NB4 (cell line): Measurements from ENCODE around the gene EHD2.
"Not testable (repeated sequence)": the region's sequence is repeated elsewhere in the genome, so short reads cannot be mapped to it uniquely, and the experiment has no call there.

Experiments
- MAX ChIP-seq: IDR thresholded peaks from 2 replicates; pipeline ENCODE4 v1.6.1; 2011; ENCODE audit warnings: low read depth, low read length
- TF ChIP-seq, protein P1 (sequence below): IDR thresholded peaks from one replicate; pipeline ENCODE4 v1.5.1; 2012; ENCODE audit warnings: low read depth, low read length

DNA sequence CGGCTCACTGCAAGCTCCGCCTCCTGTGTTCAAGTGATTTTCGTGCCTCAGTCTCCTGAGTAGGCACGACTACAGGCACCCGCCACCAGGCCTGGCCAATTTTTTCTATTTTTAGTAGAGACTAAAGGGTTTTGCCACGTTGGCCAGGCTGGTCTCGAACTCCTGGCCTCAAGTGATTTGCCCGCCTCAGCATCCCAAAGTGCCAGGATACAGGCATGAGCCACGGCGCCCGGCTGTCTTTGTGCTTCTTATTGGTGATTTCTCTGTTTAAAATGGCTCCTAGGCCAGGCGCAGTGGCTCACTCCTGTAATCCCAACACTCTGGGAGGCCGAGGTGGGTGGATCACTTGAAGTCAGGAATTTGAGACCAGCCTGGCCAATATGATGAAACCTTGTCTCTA is 44.7 kb upstream of the EHD2 start:
- TF ChIP-seq, protein P1, sequence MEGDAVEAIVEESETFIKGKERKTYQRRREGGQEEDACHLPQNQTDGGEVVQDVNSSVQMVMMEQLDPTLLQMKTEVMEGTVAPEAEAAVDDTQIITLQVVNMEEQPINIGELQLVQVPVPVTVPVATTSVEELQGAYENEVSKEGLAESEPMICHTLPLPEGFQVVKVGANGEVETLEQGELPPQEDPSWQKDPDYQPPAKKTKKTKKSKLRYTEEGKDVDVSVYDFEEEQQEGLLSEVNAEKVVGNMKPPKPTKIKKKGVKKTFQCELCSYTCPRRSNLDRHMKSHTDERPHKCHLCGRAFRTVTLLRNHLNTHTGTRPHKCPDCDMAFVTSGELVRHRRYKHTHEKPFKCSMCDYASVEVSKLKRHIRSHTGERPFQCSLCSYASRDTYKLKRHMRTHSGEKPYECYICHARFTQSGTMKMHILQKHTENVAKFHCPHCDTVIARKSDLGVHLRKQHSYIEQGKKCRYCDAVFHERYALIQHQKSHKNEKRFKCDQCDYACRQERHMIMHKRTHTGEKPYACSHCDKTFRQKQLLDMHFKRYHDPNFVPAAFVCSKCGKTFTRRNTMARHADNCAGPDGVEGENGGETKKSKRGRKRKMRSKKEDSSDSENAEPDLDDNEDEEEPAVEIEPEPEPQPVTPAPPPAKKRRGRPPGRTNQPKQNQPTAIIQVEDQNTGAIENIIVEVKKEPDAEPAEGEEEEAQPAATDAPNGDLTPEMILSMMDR = not testable (repeated sequence)
- TF ChIP-seq MAX = not testable (repeated sequence)
